Measurements from ENCODE around the gene GLIS1. TPM values are rescaled to one million over a fixed set of nuclear protein-coding genes. Genes with fewer than 3 reads are reported as not detected.

Gene GLIS1
- total RNA-seq, 2 donors from 2014 or later, result 0.20 to 0.22 TPM

- DNase-seq (ENCODE audit: low spot score), result no peak
- Histone ChIP-seq H3K4me1 (no peaks in the 10 kb centered on the region), H3K9me3 (no peaks in the 10 kb centered on the region), H3K27ac (no peak overlapping the region), H3K27me3 (no peaks in the 10 kb centered on the region), H3K36me3 (no peaks in the 10 kb centered on the region), H3K4me3 (no peak overlapping the region)
- no peak for TF ChIP-seq CTCF (IDR thresholded peaks at IDR 0.05)
These were observed 33.4 kb downstream of the GLIS1 start for GRCh38 chr1:53705446-53706096.

GRCh38 chr1:53704804-53705445 lies 34.0 kb downstream of the GLIS1 start:
- no peak overlapping the region for H3K27ac ChIP-seq
- DNase-seq (ENCODE audit: low spot score), result no peak
- no peaks in the 10 kb centered on the region for H3K36me3 ChIP-seq
- H3K27me3 ChIP-seq, result no peaks in the 10 kb centered on the region
- no peaks in the 10 kb centered on the region for H3K9me3 ChIP-seq
- TF ChIP-seq CTCF (IDR thresholded peaks at IDR 0.05), result no peak
- H3K4me3 ChIP-seq, result no peak overlapping the region
- no peaks in the 10 kb centered on the region for H3K4me1 ChIP-seq

- no peak for DNase-seq (ENCODE audit: low spot score)
- TF ChIP-seq CTCF (IDR thresholded peaks at IDR 0.05), result no peak
- H3K36me3 ChIP-seq, result no peaks in the 10 kb centered on the region
- no peaks in the 10 kb centered on the region for H3K9me3 ChIP-seq
- no peaks in the 10 kb centered on the region for H3K4me1 ChIP-seq
- no peak overlapping the region for H3K4me3 ChIP-seq
- H3K27me3 ChIP-seq, result no peaks in the 10 kb centered on the region
- no peak overlapping the region for H3K27ac ChIP-seq
These were observed 34.7 kb downstream of the GLIS1 start for GRCh38 chr1:53704304-53704703.

- Histone ChIP-seq H3K9me3 (no peaks in the 10 kb centered on the region), H3K4me1 (peaks cover 0 to 3% of the 10 kb centered on the region in 2 donors), H3K4me3 (no peak overlapping the region), H3K27me3 (no peaks in the 10 kb centered on the region), H3K36me3 (no peaks in the 10 kb centered on the region), H3K27ac (no peak overlapping the region)
- DNase-seq (ENCODE audit: low spot score), result no peak
- TF ChIP-seq CTCF (IDR thresholded peaks at IDR 0.05), result no peak
These were observed 35.8 kb downstream of the GLIS1 start for GRCh38 chr1:53703174-53703573.

GRCh38 chr1:53702341-53702740 lies 36.6 kb downstream of the GLIS1 start:
- H3K9me3 ChIP-seq, result no peaks in the 10 kb centered on the region
- H3K36me3 ChIP-seq, result no peaks in the 10 kb centered on the region
- no peak overlapping the region for H3K27ac ChIP-seq
- no peak for DNase-seq (ENCODE audit: low spot score)
- no peak overlapping the region for H3K4me3 ChIP-seq
- H3K4me1 ChIP-seq, result peaks cover 0 to 6% of the 10 kb centered on the region in 2 donors
- TF ChIP-seq CTCF (IDR thresholded peaks at IDR 0.05), result no peak
- no peaks in the 10 kb centered on the region for H3K27me3 ChIP-seq
